Stimulated activated CD8-positive, alpha-beta memory T cell treated with anti-CD3 and anti-CD28 coated beads, Interleukin-7, amount 100 ng/mL, for 24 hours (primary cell): ENCODE results near the gene KSR2.
"Not testable (repeated sequence)": the region's sequence is repeated elsewhere in the genome, so short reads cannot be mapped to it uniquely, and the experiment has no call there.

Source experiments
- DNase-seq: peaks from one replicate; pipeline ENCODE4 v3.0.0-alpha.2; 2020; ENCODE audit warnings: low read depth

KSR2 gene

DNA sequence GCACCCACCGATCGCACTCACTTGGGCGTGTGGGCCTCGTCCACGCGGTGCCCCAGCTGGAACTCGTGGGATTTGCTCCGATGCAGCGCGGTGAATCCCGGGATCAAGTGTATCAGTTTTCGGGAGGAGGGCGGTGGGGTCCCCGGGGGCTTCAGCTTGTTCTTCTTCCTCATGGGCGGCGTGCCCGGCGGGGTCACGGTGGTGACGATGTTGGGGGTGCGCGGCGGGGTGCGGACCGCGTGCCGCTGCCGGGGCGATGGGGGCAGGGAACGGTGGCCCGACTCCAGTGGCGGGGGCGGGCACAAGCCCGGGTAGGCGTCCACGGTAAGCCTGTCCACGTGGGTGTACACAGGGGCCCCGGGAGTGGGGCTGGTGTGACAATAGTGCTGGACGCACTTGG is 207.8 kb downstream of the KSR2 start:
- DNase-seq, result no peak

- DNase-seq, result no peak
Observed at GRCh38 chr12:117750657-117751056, 218.1 kb downstream of the KSR2 start.

- DNase-seq, result no peak
Observed at GRCh38 chr12:117749431-117749830, 219.4 kb downstream of the KSR2 start.

- DNase-seq, result not testable (repeated sequence)
Observed at GRCh38 chr12:117746358-117746757, 222.4 kb downstream of the KSR2 start.

DNA sequence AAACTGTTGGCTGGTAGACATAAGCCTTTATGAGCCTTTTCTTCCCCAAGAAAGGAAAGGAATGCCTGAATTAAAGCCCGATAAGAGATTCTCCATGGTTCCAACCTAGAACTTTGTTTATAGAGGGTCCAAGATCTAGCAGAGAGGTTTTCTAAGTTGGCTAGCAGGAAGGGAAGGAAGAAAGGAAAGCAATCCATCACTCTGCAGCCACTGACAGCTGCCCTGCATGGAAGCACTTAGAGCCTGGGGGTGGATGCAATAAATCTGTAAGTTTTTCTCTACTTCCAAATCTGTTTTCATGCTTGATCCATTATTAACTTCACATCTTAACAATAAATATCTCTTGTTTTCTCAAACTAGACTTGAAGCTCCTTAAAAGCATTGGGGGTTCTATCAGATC is 224.4 kb downstream of the KSR2 start:
- DNase-seq, result no peak

DNA sequence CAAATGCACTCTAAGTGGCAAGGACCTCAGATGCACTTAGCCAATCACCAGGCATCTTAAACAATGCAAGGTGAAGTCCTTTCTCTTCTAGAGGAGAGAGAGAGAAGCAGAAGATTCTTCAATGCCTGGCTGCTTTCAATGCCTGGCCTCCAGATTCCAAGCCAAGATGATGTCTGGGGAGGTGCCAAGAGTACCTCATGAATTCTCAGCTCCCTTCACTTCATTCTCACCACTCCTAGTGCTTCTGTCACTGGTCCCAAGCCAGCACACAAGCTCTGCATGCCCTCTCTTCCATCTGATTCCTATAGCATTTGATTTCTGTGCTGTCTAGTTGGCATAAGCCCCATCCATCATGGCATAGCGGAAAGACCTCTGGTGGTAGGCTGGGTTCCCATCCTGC is 225.0 kb downstream of the KSR2 start:
- no peak for DNase-seq

DNA sequence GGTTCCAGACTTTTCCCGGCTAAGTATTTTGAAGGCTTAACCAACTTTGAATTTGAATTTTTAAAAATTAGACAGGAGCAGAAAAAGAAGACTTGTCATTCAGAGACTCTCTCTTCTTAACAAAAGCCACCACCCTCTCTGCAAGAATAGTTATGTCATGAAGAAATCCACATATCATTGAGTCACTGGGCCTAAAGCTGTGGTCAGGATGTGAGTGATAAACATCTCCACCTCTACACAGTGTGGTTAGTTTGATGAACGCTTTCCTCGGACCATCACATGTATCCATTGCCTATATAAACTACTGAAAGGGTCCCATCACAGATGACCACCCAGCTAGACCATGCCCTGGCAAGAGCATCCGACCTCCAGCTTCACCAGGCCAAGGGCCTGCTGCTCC is 226.1 kb downstream of the KSR2 start:
- no peak for DNase-seq

GRCh38 chr12:117738233-117738632 is 230.6 kb downstream of the KSR2 start:
- DNase-seq, result no peak

DNA sequence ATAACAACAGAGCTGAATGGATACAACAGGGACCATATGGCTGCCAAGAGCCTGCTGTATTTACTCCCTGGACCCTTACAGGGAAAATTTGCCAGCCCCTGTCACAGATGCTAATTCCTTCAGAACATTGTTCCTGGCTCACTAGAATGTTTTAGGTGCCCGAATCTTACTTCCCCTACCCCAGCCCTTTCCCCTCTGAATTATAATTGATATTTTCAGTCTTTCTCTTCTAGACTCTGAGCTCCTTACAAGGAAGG is 235.3 kb downstream of the KSR2 start:
- DNase-seq, result no peak

DNA sequence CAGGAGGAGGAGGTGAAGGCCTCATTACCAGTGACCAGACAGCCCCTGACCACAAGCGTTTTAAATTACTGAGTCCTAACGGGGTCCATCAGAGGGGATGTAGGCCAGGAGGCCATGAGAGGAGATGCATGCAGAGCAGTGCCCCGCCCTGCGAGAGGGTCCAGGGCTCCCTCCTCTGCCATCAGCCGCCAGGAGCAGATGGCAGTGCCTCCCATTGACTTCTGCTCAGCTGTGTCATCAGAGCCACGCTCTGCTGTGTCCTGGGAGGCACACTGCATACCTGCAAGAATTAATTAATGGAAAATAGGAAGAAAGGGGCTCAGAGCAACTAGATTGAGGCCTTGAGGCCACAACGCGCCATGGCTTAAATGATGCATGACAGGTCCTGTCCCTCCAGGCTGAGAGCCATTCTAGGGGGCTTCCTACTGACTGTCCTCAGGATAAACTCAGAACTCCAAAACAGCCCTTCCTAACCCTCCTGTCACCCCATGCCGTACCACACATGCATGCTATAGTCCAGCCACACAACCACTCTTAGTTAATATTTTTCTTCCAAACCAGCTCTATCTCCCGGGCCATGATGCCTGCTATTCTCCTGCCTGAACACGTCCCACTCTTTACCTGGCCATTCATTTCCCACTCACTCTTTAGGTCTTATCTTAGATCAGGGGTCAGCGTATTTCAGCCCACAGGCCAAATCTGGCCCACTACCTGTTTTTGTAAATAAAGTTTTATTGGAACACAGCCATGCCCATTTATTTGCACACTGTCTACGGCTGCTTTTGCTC is 235.8 kb downstream of the KSR2 start:
- no peak for DNase-seq

GRCh38 chr12:117731131-117731530 is 237.7 kb downstream of the KSR2 start:
- not testable (repeated sequence) for DNase-seq

DNA sequence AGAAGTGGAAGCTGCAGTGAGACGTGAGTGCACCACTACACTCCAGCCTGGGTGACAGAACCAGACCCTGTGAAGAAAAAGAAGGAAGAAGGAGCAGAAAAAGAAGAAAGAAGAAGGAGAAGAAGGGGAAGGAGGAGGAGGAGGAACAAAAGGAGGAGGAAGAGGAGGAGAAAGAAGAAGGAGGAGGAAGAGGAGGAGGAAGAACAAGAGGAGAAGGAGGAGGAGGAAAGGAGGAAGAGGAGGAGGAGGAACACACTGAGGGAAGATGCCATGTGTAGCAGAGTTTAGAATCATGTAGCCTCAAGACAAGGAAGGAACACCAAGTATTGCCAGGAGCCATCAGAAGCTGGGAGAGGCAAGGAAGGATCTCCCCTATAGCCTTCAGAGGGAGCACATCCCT is 241.5 kb downstream of the KSR2 start:
- DNase-seq, result no peak

GRCh38 chr12:117724543-117724942 is 244.2 kb downstream of the KSR2 start:
- DNase-seq, result no peak

DNA sequence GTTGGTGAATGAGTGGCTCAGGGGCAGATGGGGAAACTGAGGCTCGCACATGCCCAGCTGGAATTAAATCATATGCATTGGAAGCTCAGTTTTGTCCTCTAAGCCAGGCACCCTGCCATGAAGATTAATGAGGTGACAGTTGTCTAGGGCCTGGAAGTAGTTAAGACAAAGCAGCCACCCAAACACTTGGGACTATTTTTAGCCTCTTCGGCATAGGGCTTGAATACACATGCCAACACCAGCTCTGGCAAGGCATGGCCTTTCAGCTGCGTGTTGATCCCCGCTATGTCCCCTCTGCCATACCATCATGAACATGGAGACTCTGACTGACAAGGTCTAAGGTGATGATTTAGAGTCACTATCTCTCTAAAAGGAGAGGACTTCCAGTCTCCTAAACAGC is 250.2 kb downstream of the KSR2 start:
- DNase-seq, result no peak

GRCh38 chr12:117718141-117718540 is 250.6 kb downstream of the KSR2 start:
- no peak for DNase-seq

DNA sequence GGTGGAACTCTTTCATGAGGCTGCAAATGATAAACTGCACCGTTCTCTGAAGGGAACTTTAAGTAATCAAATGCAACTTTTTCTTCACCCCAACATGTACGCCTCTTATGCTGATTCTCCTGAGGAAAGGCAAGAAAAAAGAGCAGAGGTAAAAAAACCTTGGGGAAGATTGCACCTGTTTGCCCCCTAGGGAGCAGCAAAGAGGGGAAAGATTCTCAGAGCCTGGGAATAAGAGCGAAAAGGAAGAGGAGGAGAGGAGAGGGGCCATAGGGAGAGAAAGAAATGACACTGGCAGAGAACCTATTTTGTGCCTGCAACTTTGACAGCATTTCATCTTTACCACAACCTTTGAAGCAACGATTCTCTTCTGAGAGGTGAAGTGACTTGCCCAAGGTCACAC is 254.6 kb downstream of the KSR2 start:
- no peak for DNase-seq

GRCh38 chr12:117710121-117710520 is 258.7 kb downstream of the KSR2 start:
- DNase-seq, result no peak

DNA sequence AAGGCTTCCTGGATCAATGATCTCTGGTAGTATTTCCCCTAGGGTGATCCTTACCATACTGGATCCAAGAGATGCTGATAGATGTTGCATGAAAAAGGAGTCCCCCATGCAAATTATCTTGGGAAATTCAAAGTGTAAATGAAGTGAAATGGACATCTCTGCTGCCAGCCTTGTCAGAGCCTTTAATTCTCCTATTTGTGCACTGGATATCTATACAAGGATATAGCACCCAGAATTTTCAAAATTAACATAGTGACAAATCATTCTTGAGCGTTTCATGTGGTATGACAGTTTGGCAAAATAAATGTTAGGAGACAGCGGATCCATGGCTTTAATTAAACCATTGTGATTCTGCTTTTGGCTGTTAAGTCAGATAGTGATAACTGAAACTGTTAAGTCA is 260.9 kb downstream of the KSR2 start:
- no peak for DNase-seq

- no peak for DNase-seq
Observed at GRCh38 chr12:117703584-117703983, 265.2 kb downstream of the KSR2 start.

GRCh38 chr12:117702741-117703140 is 266.0 kb downstream of the KSR2 start:
- DNase-seq, result no peak

- DNase-seq, result no peak
Observed at GRCh38 chr12:117699575-117699974, 269.2 kb downstream of the KSR2 start.

DNA sequence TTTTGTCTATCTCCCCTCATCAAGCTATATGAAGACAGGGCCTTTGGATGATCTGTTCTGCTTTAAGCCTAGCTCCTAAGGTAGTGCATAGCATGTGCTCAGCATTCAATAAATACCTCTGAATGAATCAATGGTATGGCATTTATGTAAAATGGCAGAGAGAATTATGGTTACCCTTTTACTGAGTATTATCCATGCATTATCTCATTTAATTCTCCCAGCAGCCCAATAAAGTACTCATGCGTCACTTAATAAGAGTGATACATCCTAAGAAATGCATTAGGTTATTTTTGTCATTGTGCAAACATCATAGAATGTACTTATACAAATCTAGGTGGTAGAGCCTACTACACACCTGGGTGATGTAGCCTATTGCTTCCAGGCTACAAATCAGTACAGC is 269.7 kb downstream of the KSR2 start:
- no peak for DNase-seq

DNA sequence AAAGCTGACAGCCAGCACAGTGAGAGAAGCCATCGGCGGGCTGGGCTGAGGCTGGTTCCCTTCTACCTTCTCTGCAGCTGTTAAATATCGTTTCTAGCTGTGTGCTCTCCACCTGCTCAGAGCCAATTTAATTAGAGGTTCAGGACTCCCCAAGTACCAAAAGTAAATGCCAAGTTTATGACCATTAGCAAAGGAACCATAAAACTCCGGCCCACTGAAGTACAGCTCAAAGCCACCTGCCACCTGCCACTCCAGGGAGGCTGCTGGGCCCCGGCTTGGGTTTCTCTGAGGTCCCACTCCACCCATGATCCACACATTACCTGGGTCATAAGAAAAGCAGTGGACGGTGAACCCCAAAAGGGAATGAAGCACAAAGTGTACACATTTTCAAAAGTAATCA is 272.8 kb downstream of the KSR2 start:
- no peak for DNase-seq

DNA sequence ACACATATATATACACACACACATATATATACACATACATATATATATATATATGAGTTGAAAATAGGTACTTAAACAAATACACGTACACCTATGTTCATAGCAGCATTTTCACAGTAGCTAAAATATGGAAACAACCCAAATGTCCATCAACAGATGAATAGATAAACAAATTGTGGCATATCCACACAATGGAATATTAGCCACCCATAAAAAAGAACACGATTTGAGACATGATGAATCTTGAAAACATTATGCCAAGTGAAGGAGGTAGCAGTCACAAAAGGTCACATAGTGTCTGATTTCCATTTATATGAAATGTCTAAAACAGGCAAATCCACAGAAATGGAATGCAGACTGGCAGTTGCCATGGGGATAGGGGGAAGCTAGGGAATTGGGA is 276.3 kb downstream of the KSR2 start:
- no peak for DNase-seq

- DNase-seq, result no peak
Observed at GRCh38 chr12:117689857-117690256, 278.9 kb downstream of the KSR2 start.
